KMS-11 (cell line): ENCODE measurements around the gene GOLT1A.

Experiments used
- H2AFZ ChIP-seq: fragments of 200-600 bp; sonication (generic); 2 replicates; pipeline ENCODE4 v1.6.1; 2016; ENCODE audit warnings: antibody characterized with exemption, mixed run types, low read depth
- H3K27ac ChIP-seq: fragments of 200-600 bp; sonication (generic); 2 replicates; pipeline ENCODE4 v1.6.1; 2016; ENCODE audit warnings: mild to moderate bottlenecking, mixed run types
- H3K27me3 ChIP-seq: fragments of 200-600 bp; sonication (generic); 2 replicates; pipeline ENCODE4 v1.6.1; 2017; ENCODE audit warnings: mild to moderate bottlenecking, low read depth, mixed run types, moderate library complexity; ENCODE audit not compliant: insufficient read depth
- H3K36me3 ChIP-seq: fragments of 200-600 bp; sonication (generic); 2 replicates; pipeline ENCODE4 v1.6.1; 2017; ENCODE audit warnings: mild to moderate bottlenecking, mixed run types; ENCODE audit not compliant: insufficient read depth
- H3K4me1 ChIP-seq: fragments of 200-600 bp; sonication (generic); 2 replicates; pipeline ENCODE4 v1.6.1; 2016; ENCODE audit warnings: mild to moderate bottlenecking, low read depth, mixed run types; ENCODE audit not compliant: poor library complexity, severe bottlenecking
- H3K4me2 ChIP-seq: fragments of 200-600 bp; sonication (generic); 2 replicates; pipeline ENCODE4 v1.7.0; 2016; ENCODE audit warnings: mild to moderate bottlenecking, mixed run types
- H3K4me3 ChIP-seq: fragments of 200-600 bp; sonication (generic); IDR thresholded peaks from 2 replicates; pipeline ENCODE4 v1.6.1; 2017; ENCODE audit warnings: low read depth, low read length, mixed read lengths; ENCODE audit not compliant: insufficient read depth
- H3K79me2 ChIP-seq: fragments of 200-600 bp; sonication (generic); 2 replicates; pipeline ENCODE4 v1.6.1; 2016; ENCODE audit warnings: low read depth, mixed run types; ENCODE audit not compliant: insufficient read depth
- H3K9ac ChIP-seq: fragments of 200-600 bp; sonication (generic); 2 replicates; pipeline ENCODE4 v1.6.1; 2016; ENCODE audit warnings: mild to moderate bottlenecking, mixed run types
- H4K20me1 ChIP-seq: fragments of 200-600 bp; sonication (generic); 2 replicates; pipeline ENCODE4 v1.6.1; 2016; ENCODE audit warnings: mild to moderate bottlenecking, mixed run types; ENCODE audit not compliant: insufficient read depth
- CTCF ChIP-seq: fragments of 200-600 bp; sonication (generic); conservative IDR thresholded peaks from 2 replicates; pipeline ENCODE4 v1.6.1; 2017; ENCODE audit warnings: low read depth, mild to moderate bottlenecking, antibody characterized with exemption, low read length, moderate library complexity, mixed read lengths

The GOLT1A gene

GRCh38 chr1:204250428-204251030 is 36.7 kb upstream of the GOLT1A start:
- Histone ChIP-seq H3K4me2 (no peak overlapping the region), H3K27ac (no peak overlapping the region), H3K4me1 (no peaks in the 10 kb centered on the region), H4K20me1 (no peaks in the 10 kb centered on the region), H3K4me3 (no peak overlapping the region), H3K79me2 (no peaks in the 10 kb centered on the region), H2AFZ (no peak overlapping the region), H3K27me3 (peaks cover 15% of the 10 kb centered on the region; the same call in 1 of the 2 replicates), H3K36me3 (no peaks in the 10 kb centered on the region), H3K9ac (no peak overlapping the region)
- TF ChIP-seq CTCF: no peak

- Histone ChIP-seq H3K4me2 (no peak overlapping the region), H3K27me3 (peaks cover 21% of the 10 kb centered on the region; the same call in 1 of the 2 replicates), H3K36me3 (no peaks in the 10 kb centered on the region), H3K79me2 (no peaks in the 10 kb centered on the region), H4K20me1 (no peaks in the 10 kb centered on the region), H3K4me3 (no peak overlapping the region), H3K27ac (no peak overlapping the region), H2AFZ (no peak overlapping the region), H3K9ac (no peak overlapping the region), H3K4me1 (no peaks in the 10 kb centered on the region)
- no peak for TF ChIP-seq CTCF
Measured at GRCh38 chr1:204249736-204250427, 36.1 kb upstream of the GOLT1A start.

- Histone ChIP-seq H3K4me1 (no peaks in the 10 kb centered on the region), H2AFZ (no peak overlapping the region), H3K27me3 (peaks cover 21% of the 10 kb centered on the region; the same call in 1 of the 2 replicates), H3K4me2 (no peak overlapping the region), H3K4me3 (no peak overlapping the region), H3K9ac (no peak overlapping the region), H4K20me1 (no peaks in the 10 kb centered on the region), H3K27ac (no peak overlapping the region), H3K79me2 (no peaks in the 10 kb centered on the region), H3K36me3 (no peaks in the 10 kb centered on the region)
- TF ChIP-seq CTCF: no peak
Measured at GRCh38 chr1:204248954-204249353, 35.2 kb upstream of the GOLT1A start.

GRCh38 chr1:204246876-204247275 is 33.1 kb upstream of the GOLT1A start:
- TF ChIP-seq CTCF: no peak
- Histone ChIP-seq H3K27me3 (peaks cover 18% of the 10 kb centered on the region; the same call in 1 of the 2 replicates), H3K36me3 (no peaks in the 10 kb centered on the region)

More at GRCh38 chr1:204246876-204247275, 33.1 kb upstream of the GOLT1A start:
- Histone ChIP-seq H3K9ac (no peak overlapping the region), H3K4me1 (no peaks in the 10 kb centered on the region), H3K4me3 (no peak overlapping the region), H2AFZ (no peak overlapping the region), H3K4me2 (no peak overlapping the region), H4K20me1 (no peaks in the 10 kb centered on the region), H3K27ac (no peak overlapping the region), H3K79me2 (no peaks in the 10 kb centered on the region)
